Measurements from ENCODE around the gene RRBP1.

The RRBP1 gene

GRCh38 chr20:17625246-17626051 lies 56.6 kb downstream of the RRBP1 start:
- Histone ChIP-seq H2AFZ (ENCODE audit: low read depth, low read length) (no peak overlapping the region), H3K9me3 (ENCODE audit: low read length) (no peaks in the 10 kb centered on the region), H3K4me3 (ENCODE audit: low read length) (no peak overlapping the region), H3K36me3 (ENCODE audit: insufficient read depth, low read length) (no peaks in the 10 kb centered on the region), H3K4me1 (ENCODE audit: insufficient read depth, low read length) (no peaks in the 10 kb centered on the region), H3K27me3 (ENCODE audit: insufficient read depth, low read length) (no peaks in the 10 kb centered on the region)

- H3K27me3 ChIP-seq (ENCODE audit: insufficient read depth, low read length), result no peaks in the 10 kb centered on the region
- H3K9me3 ChIP-seq (ENCODE audit: low read length), result no peaks in the 10 kb centered on the region
- H2AFZ ChIP-seq (ENCODE audit: low read depth, low read length), result no peak overlapping the region
- H3K4me3 ChIP-seq (ENCODE audit: low read length), result no peak overlapping the region
- H3K4me1 ChIP-seq (ENCODE audit: insufficient read depth, low read length), result no peaks in the 10 kb centered on the region
- peaks cover 3% of the 10 kb centered on the region for H3K36me3 ChIP-seq (ENCODE audit: insufficient read depth, low read length)
These were observed 57.3 kb downstream of the RRBP1 start for GRCh38 chr20:17624551-17625245.

- no peaks in the 10 kb centered on the region for H3K9me3 ChIP-seq (ENCODE audit: low read length)
- peaks cover 3% of the 10 kb centered on the region for H3K36me3 ChIP-seq (ENCODE audit: insufficient read depth, low read length)
- no peaks in the 10 kb centered on the region for H3K27me3 ChIP-seq (ENCODE audit: insufficient read depth, low read length)
- H3K4me3 ChIP-seq (ENCODE audit: low read length), result no peak overlapping the region
- no peaks in the 10 kb centered on the region for H3K4me1 ChIP-seq (ENCODE audit: insufficient read depth, low read length)
- no peak overlapping the region for H2AFZ ChIP-seq (ENCODE audit: low read depth, low read length)
These were observed 58.0 kb downstream of the RRBP1 start for GRCh38 chr20:17624070-17624469.

- Histone ChIP-seq H3K36me3 (ENCODE audit: insufficient read depth, low read length) (peaks cover 3% of the 10 kb centered on the region), H2AFZ (ENCODE audit: low read depth, low read length) (no peak overlapping the region), H3K4me1 (ENCODE audit: insufficient read depth, low read length) (no peaks in the 10 kb centered on the region), H3K27me3 (ENCODE audit: insufficient read depth, low read length) (no peaks in the 10 kb centered on the region), H3K9me3 (ENCODE audit: low read length) (no peaks in the 10 kb centered on the region), H3K4me3 (ENCODE audit: low read length) (no peak overlapping the region)
These were observed 59.1 kb downstream of the RRBP1 start for GRCh38 chr20:17622851-17623508.

- Histone ChIP-seq H3K4me1 (ENCODE audit: insufficient read depth, low read length) (no peaks in the 10 kb centered on the region), H3K4me3 (ENCODE audit: low read length) (no peak overlapping the region), H3K27me3 (ENCODE audit: insufficient read depth, low read length) (no peaks in the 10 kb centered on the region), H3K9me3 (ENCODE audit: low read length) (no peaks in the 10 kb centered on the region), H3K36me3 (ENCODE audit: insufficient read depth, low read length) (peaks cover 3% of the 10 kb centered on the region), H2AFZ (ENCODE audit: low read depth, low read length) (no peak overlapping the region)
These were observed 59.8 kb downstream of the RRBP1 start for GRCh38 chr20:17622086-17622850.

GRCh38 chr20:17621229-17621968 lies 60.6 kb downstream of the RRBP1 start:
- H3K4me1 ChIP-seq (ENCODE audit: insufficient read depth, low read length), result no peaks in the 10 kb centered on the region
- H3K36me3 ChIP-seq (ENCODE audit: insufficient read depth, low read length), result peaks cover 5% of the 10 kb centered on the region
- no peaks in the 10 kb centered on the region for H3K27me3 ChIP-seq (ENCODE audit: insufficient read depth, low read length)
- H3K9me3 ChIP-seq (ENCODE audit: low read length), result no peaks in the 10 kb centered on the region
- H3K4me3 ChIP-seq (ENCODE audit: low read length), result no peak overlapping the region
- H2AFZ ChIP-seq (ENCODE audit: low read depth, low read length), result no peak overlapping the region

- Histone ChIP-seq H3K9me3 (ENCODE audit: low read length) (no peaks in the 10 kb centered on the region), H3K4me3 (ENCODE audit: low read length) (no peak overlapping the region), H2AFZ (ENCODE audit: low read depth, low read length) (no peak overlapping the region), H3K27me3 (ENCODE audit: insufficient read depth, low read length) (no peaks in the 10 kb centered on the region), H3K36me3 (ENCODE audit: insufficient read depth, low read length) (peaks cover 5% of the 10 kb centered on the region), H3K4me1 (ENCODE audit: insufficient read depth, low read length) (no peaks in the 10 kb centered on the region)
These were observed 61.4 kb downstream of the RRBP1 start for GRCh38 chr20:17620371-17621228.

- H2AFZ ChIP-seq (ENCODE audit: low read depth, low read length), result no peak overlapping the region
- H3K9me3 ChIP-seq (ENCODE audit: low read length), result no peaks in the 10 kb centered on the region
- no peaks in the 10 kb centered on the region for H3K4me1 ChIP-seq (ENCODE audit: insufficient read depth, low read length)
- no peaks in the 10 kb centered on the region for H3K27me3 ChIP-seq (ENCODE audit: insufficient read depth, low read length)
- no peak overlapping the region for H3K4me3 ChIP-seq (ENCODE audit: low read length)
- H3K36me3 ChIP-seq (ENCODE audit: insufficient read depth, low read length), result peaks cover 5% of the 10 kb centered on the region
These were observed 62.5 kb downstream of the RRBP1 start for GRCh38 chr20:17619351-17620093.

- H3K4me3 ChIP-seq (ENCODE audit: low read length), result no peak overlapping the region
- H3K27me3 ChIP-seq (ENCODE audit: insufficient read depth, low read length), result no peaks in the 10 kb centered on the region
- H3K36me3 ChIP-seq (ENCODE audit: insufficient read depth, low read length), result peaks cover 5% of the 10 kb centered on the region
- H2AFZ ChIP-seq (ENCODE audit: low read depth, low read length), result no peak overlapping the region
- no peaks in the 10 kb centered on the region for H3K9me3 ChIP-seq (ENCODE audit: low read length)
- no peaks in the 10 kb centered on the region for H3K4me1 ChIP-seq (ENCODE audit: insufficient read depth, low read length)
These were observed 63.4 kb downstream of the RRBP1 start for GRCh38 chr20:17618673-17619013.

- no peaks in the 10 kb centered on the region for H3K27me3 ChIP-seq (ENCODE audit: insufficient read depth, low read length)
- H2AFZ ChIP-seq (ENCODE audit: low read depth, low read length), result no peak overlapping the region
- H3K36me3 ChIP-seq (ENCODE audit: insufficient read depth, low read length), result peaks cover 5% of the 10 kb centered on the region
- no peaks in the 10 kb centered on the region for H3K9me3 ChIP-seq (ENCODE audit: low read length)
- no peak overlapping the region for H3K4me3 ChIP-seq (ENCODE audit: low read length)
- H3K4me1 ChIP-seq (ENCODE audit: insufficient read depth, low read length), result no peaks in the 10 kb centered on the region
These were observed 64.0 kb downstream of the RRBP1 start for GRCh38 chr20:17617868-17618672.

All from neuron (in vitro differentiated cells).